Lower leg skin (tissue), 4 donors: Measurements from ENCODE around the gene USP34. TPM values are rescaled to one million over a fixed set of nuclear protein-coding genes. Genes with fewer than 3 reads are reported as not detected.

Source experiments
- DNase-seq, 2 donors: peaks; one replicate each; pipeline ENCODE4 v3.0.0-alpha.2; 2019; ENCODE audit warnings: low spot score in 2 of 2
- H3K4me3 ChIP-seq: fragments of 200-600 bp; sonication (generic); 2 replicates; pipeline ENCODE4 v1.5.1; 2017; ENCODE audit warnings: mild to moderate bottlenecking, low read depth; ENCODE audit not compliant: poor library complexity, severe bottlenecking
- CTCF ChIP-seq, 3 donors: fragments of 450-650 bp; IDR thresholded peaks; one replicate each; pipeline ENCODE4 v1.5.1; 2016; ENCODE audit warnings: antibody characterized with exemption in 3 of 3, mild to moderate bottlenecking in 3 of 3, moderate library complexity in 2 of 3
- POLR2A ChIP-seq, 2 donors: fragments of 450-650 bp; IDR thresholded peaks; one replicate each; pipeline ENCODE4 v1.6.1; 2016 to 2017; ENCODE audit warnings: antibody characterized with exemption in 2 of 2, mild to moderate bottlenecking in 1 of 2, moderate library complexity in 1 of 2
- WGBS, 2 donors: methylation state at CpG; one replicate each; pipeline ENCODE4 v1.1.5; 2018; 5-methylcytosine and 5-hydroxymethylcytosine counted together
- intact Hi-C: fragments of 100-400 bp; cut with DNase I; formaldehyde crosslinking; loops from one replicate; pipeline ENCODE4 v1.15.0; 2023; ENCODE audit warnings: low total_unique reads
- total RNA-seq, 4 donors: library from RNA; depleted of rRNA; stranded (reverse); fragments of >200 nt; gene quantifications; one replicate each; pipeline ENCODE4 v1.1.0, GENCODE V29; 2016

The USP34 gene
- total RNA-seq, 4 donors from 2014 or later = 84.3 to 181 (median 98.1) TPM

- intact Hi-C loops = no loop called here
- WGBS, 2 donors = 95 to 99% methylated on average over 12 of the region's 12 CpGs
- no peak for DNase-seq
- no peak for TF ChIP-seq POLR2A (IDR thresholded peaks at IDR 0.05)
- TF ChIP-seq CTCF (IDR thresholded peaks at IDR 0.05) = no peak
- H3K4me3 ChIP-seq = no peak overlapping the region
Observed at GRCh38 chr2:61367177-61367576, 103.7 kb downstream of the USP34 start.

- no peak for TF ChIP-seq CTCF (IDR thresholded peaks at IDR 0.05)
- no peak for TF ChIP-seq POLR2A (IDR thresholded peaks at IDR 0.05)
- 95 to 99% methylated on average over 2 of the region's 2 CpGs for WGBS, 2 donors
- DNase-seq = no peak
- intact Hi-C loops = no loop called here
- H3K4me3 ChIP-seq = no peak overlapping the region
Observed at GRCh38 chr2:61363580-61363979, 107.3 kb downstream of the USP34 start.

- WGBS, 2 donors = 95 to 100% methylated on average over 1 of the region's 1 CpG
- intact Hi-C loops = no loop called here
Observed at GRCh38 chr2:61362873-61363272, 108.0 kb downstream of the USP34 start.

GRCh38 chr2:61361068-61361467 is 109.8 kb downstream of the USP34 start:
- H3K4me3 ChIP-seq = no peak overlapping the region
- WGBS, 2 donors = 96 to 100% methylated on average over 1 of the region's 1 CpG
- DNase-seq = no peak
- TF ChIP-seq CTCF (IDR thresholded peaks at IDR 0.05) = no peak
- no peak for TF ChIP-seq POLR2A (IDR thresholded peaks at IDR 0.05)
- intact Hi-C loops = no loop called here

More at GRCh38 chr2:61362873-61363272, 108.0 kb downstream of the USP34 start:
- H3K4me3 ChIP-seq = no peak overlapping the region
- TF ChIP-seq POLR2A (IDR thresholded peaks at IDR 0.05) = no peak
- TF ChIP-seq CTCF (IDR thresholded peaks at IDR 0.05) = no peak
- DNase-seq = no peak

GRCh38 chr2:61359058-61359457 is 111.8 kb downstream of the USP34 start:
- intact Hi-C loops = no loop called here
- no peak overlapping the region for H3K4me3 ChIP-seq
- no peak for TF ChIP-seq CTCF (IDR thresholded peaks at IDR 0.05)
- TF ChIP-seq POLR2A (IDR thresholded peaks at IDR 0.05) = no peak
- DNase-seq = no peak

GRCh38 chr2:61357681-61358080 is 113.2 kb downstream of the USP34 start:
- DNase-seq = no peak
- TF ChIP-seq POLR2A (IDR thresholded peaks at IDR 0.05) (no peak), CTCF (IDR thresholded peaks at IDR 0.05) (no peak)
- 87 to 88% methylated on average over 6 of the region's 6 CpGs for WGBS, 2 donors
- H3K4me3 ChIP-seq = no peak overlapping the region
- intact Hi-C loops = no loop called here
